Coronary artery (tissue), 2 donors: ENCODE results near the gene TTC21B.

ENCODE experiments used
- DNase-seq: peaks from one replicate; pipeline ENCODE4 v3.0.0-alpha.2; 2017; ENCODE audit warnings: low spot score
- H3K27ac ChIP-seq, 2 donors: fragments of 200-600 bp; sonication (generic); one replicate each; pipeline ENCODE4 v1.5.1; 2016 to 2019
- H3K4me3 ChIP-seq: fragments of 200-600 bp; sonication (generic); 2 replicates; pipeline ENCODE4 v1.5.1; 2016; ENCODE audit warnings: mild to moderate bottlenecking, moderate library complexity
- TF ChIP-seq, protein P1 (sequence below): fragments of 200-600 bp; sonication (generic); IDR thresholded peaks from one replicate; pipeline ENCODE4 v1.5.1; 2019; ENCODE audit warnings: antibody characterized with exemption

The TTC21B gene

GRCh38 chr2:165898381-165898780 lies 55.2 kb downstream of the TTC21B start:
- DNase-seq, result no peak
- H3K27ac ChIP-seq, result no peak overlapping the region
- H3K4me3 ChIP-seq, result no peak overlapping the region
- TF ChIP-seq, protein P1, sequence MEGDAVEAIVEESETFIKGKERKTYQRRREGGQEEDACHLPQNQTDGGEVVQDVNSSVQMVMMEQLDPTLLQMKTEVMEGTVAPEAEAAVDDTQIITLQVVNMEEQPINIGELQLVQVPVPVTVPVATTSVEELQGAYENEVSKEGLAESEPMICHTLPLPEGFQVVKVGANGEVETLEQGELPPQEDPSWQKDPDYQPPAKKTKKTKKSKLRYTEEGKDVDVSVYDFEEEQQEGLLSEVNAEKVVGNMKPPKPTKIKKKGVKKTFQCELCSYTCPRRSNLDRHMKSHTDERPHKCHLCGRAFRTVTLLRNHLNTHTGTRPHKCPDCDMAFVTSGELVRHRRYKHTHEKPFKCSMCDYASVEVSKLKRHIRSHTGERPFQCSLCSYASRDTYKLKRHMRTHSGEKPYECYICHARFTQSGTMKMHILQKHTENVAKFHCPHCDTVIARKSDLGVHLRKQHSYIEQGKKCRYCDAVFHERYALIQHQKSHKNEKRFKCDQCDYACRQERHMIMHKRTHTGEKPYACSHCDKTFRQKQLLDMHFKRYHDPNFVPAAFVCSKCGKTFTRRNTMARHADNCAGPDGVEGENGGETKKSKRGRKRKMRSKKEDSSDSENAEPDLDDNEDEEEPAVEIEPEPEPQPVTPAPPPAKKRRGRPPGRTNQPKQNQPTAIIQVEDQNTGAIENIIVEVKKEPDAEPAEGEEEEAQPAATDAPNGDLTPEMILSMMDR, result no peak

DNA sequence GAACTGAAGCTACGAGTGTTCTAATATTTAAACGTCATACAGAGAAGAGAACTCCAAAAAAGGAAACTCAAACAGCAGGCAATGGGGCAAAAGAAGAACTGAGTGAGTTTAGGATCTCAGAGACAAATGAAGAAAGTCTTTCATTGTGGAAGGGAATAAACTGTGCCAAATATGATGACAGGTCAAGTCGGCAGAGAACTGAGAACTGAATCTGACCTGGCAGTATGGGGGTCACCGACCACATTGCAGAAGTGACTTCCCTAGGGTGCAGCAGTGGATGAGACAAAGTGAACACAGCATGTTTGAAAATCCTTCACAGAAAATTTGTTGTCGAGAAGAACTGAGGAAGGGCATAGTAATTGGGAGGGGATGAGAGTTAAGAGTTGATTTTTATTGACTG lies 55.9 kb downstream of the TTC21B start:
- no peak overlapping the region for H3K4me3 ChIP-seq
- DNase-seq, result no peak
- TF ChIP-seq, protein P1, result no peak
- H3K27ac ChIP-seq, result no peak overlapping the region

- DNase-seq, result no peak
- TF ChIP-seq, protein P1, result no peak
- no peak overlapping the region for H3K4me3 ChIP-seq
- H3K27ac ChIP-seq, result no peak overlapping the region
Measured at GRCh38 chr2:165897074-165897473, 56.5 kb downstream of the TTC21B start.

DNA sequence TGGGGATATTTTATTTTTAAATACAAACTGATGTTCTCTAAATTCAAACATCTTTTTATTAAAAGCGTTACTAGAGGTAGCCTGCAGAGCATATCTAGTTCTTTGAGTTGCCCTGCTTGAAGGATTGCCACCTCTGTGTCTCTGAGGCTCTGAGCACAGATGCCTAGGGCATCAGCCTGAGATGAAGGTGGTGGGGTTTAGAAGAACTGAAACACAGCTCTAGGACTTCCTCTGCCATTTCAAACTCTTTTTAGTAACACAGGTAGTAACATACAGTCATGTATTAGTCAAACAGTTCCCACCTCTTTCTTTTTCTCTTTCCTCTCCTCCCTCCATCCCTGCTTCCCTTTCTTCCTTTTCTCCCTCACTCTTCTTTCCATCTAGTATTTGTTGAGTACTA lies 57.6 kb downstream of the TTC21B start:
- no peak overlapping the region for H3K4me3 ChIP-seq
- TF ChIP-seq, protein P1, result no peak

DNA sequence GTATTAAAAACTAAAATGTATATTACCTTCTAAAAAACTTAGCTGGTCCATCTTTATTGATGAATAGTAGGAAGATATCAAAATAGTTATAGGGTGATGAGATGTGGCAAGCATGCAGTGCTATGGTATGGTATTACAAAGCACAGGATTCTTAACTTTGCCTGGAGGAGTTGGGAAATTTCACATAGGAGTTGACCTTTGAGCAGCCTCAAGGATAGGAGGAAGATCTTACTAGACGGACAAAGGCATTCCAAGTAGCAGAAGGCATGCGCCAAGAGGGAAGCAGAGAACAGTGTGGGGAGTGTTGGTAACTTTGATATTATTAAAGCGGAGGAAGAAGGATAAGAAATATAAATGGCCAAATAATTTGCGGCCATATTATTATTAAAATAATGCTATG lies 60.0 kb downstream of the TTC21B start:
- TF ChIP-seq, protein P1, result no peak
- DNase-seq, result no peak
- Histone ChIP-seq H3K4me3 (no peak overlapping the region), H3K27ac (no peak overlapping the region)

More for the DNA sequence above, 57.6 kb downstream of the TTC21B start:
- no peak for DNase-seq
- no peak overlapping the region for H3K27ac ChIP-seq

- Histone ChIP-seq H3K4me3 (no peak overlapping the region), H3K27ac (no peak overlapping the region)
- TF ChIP-seq, protein P1, result no peak
- no peak for DNase-seq
Measured at GRCh38 chr2:165892526-165892925, 61.0 kb downstream of the TTC21B start.

DNA sequence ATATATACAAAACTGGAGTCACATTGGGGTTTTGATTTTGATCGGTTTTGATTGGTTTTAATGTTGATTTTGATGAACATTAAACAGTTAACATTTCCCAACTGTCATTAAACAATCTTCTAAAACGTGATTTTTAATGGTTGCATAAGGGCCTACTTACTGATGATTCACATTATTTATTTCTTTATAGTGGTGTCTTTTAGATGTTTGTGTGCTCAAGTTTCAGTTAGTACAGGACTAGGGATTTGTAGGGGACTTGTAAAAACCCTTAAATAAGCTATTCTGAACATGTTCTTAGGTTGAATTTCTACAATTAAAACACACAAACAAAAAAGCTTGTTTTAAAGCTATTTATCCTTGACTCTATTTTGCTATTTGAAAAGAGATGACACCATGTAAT lies 61.6 kb downstream of the TTC21B start:
- DNase-seq, result no peak
- Histone ChIP-seq H3K27ac (no peak overlapping the region), H3K4me3 (no peak overlapping the region)
- TF ChIP-seq, protein P1, result no peak
